OCI-LY7 (cell line): ENCODE measurements around the gene APCDD1. TPM values are rescaled to one million over a fixed set of nuclear protein-coding genes. Genes with fewer than 3 reads are reported as not detected.

Experiments used
- BruUV-seq: library from RNA; stranded (reverse); fragments of 400-500 nt; replicated peaks from 2 replicates; lab custom pipeline; 2021; lab: Mats Ljungman, UMichigan
- CTCF ChIA-PET: fragments of 300-600 bp; sonication (Branson Sonifier 250); formaldehyde crosslinking; loops from one replicate; lab custom pipeline; 2022; ENCODE audit warnings: antibody characterized with exemption; ENCODE audit not compliant: unreplicated experiment; lab: Charles Lee
- POLR2A ChIA-PET: fragments of 300-600 bp; sonication (Branson Sonifier 250); formaldehyde crosslinking; loops from one replicate; lab custom pipeline; 2022; ENCODE audit warnings: antibody characterized with exemption; lab: Charles Lee
- DNase-seq: peaks from one replicate; pipeline ENCODE4 v3.0.0-alpha.2; 2015; ENCODE audit warnings: low spot score
- H2AFZ ChIP-seq: fragments of 200-600 bp; sonication (generic), shearing (Covaris generic); 2 replicates; pipeline ENCODE4 v1.6.1; 2014; ENCODE audit warnings: mild to moderate bottlenecking, antibody characterized with exemption, low read length, moderate library complexity
- H3K27ac ChIP-seq: fragments of 200-600 bp; sonication (generic); 2 replicates; pipeline ENCODE4 v1.5.1; 2014; ENCODE audit warnings: mixed run types, low read depth, mild to moderate bottlenecking, moderate library complexity, low read length, inconsistent platforms; ENCODE audit not compliant: poor library complexity, severe bottlenecking
- H3K36me3 ChIP-seq: fragments of 200-600 bp; sonication (generic); 2 replicates; pipeline ENCODE4 v1.6.1; 2014; ENCODE audit warnings: mild to moderate bottlenecking, antibody characterized with exemption, low read length, moderate library complexity, mixed read lengths; ENCODE audit not compliant: insufficient read depth
- H3K4me1 ChIP-seq: fragments of 200-600 bp; sonication (generic); 2 replicates; pipeline ENCODE4 v1.5.1; 2014; ENCODE audit warnings: mild to moderate bottlenecking, low read length; ENCODE audit not compliant: insufficient read depth, poor library complexity, severe bottlenecking
- H3K4me2 ChIP-seq: fragments of 200-600 bp; sonication (generic); 2 replicates; pipeline ENCODE4 v1.6.1; 2014; ENCODE audit warnings: mild to moderate bottlenecking, low read length
- H3K4me3 ChIP-seq: fragments of 200-600 bp; sonication (generic); 2 replicates; pipeline ENCODE4 v1.5.1; 2014; ENCODE audit warnings: mild to moderate bottlenecking, low read depth, low read length; ENCODE audit not compliant: poor library complexity, severe bottlenecking
- H3K79me2 ChIP-seq: fragments of 200-600 bp; sonication (generic); 2 replicates; pipeline ENCODE4 v1.6.1; 2016; ENCODE audit warnings: low read depth, mild to moderate bottlenecking, low read length, moderate library complexity, mixed read lengths; ENCODE audit not compliant: insufficient read depth
- H3K9me2 ChIP-seq: fragments of 200-600 bp; sonication (generic); 2 replicates; pipeline ENCODE4 v1.6.1; 2016; ENCODE audit warnings: mild to moderate bottlenecking, low read length, mixed read lengths; ENCODE audit not compliant: insufficient read depth
- H3K9me3 ChIP-seq: fragments of 200-600 bp; sonication (generic); 2 replicates; pipeline ENCODE4 v1.6.1; 2014; ENCODE audit warnings: mild to moderate bottlenecking, mixed run types, low read length, mixed read lengths
- H4K20me1 ChIP-seq: fragments of 200-600 bp; sonication (generic); 2 replicates; pipeline ENCODE4 v1.6.1; 2014; ENCODE audit warnings: mild to moderate bottlenecking, antibody characterized with exemption, low read length, moderate library complexity, mixed read lengths; ENCODE audit not compliant: insufficient read depth
- EZH2phosphoT487 ChIP-seq: fragments of 200-600 bp; sonication (generic); IDR thresholded peaks from 2 replicates; pipeline ENCODE4 v1.6.1; 2018; ENCODE audit warnings: low read depth, borderline replicate concordance, mild to moderate bottlenecking, mixed run types, antibody characterized with exemption, low read length, moderate library complexity, mixed read lengths
- intact Hi-C: fragments of 100-400 bp; cut with micrococcal nuclease; formaldehyde crosslinking; loops from one replicate; pipeline ENCODE4 v1.10.0; 2022; ENCODE audit not compliant: unreplicated experiment
- total RNA-seq, 2 experiments: library from RNA; depleted of rRNA in 1 of 2; stranded (reverse); fragments of >200 nt in 1 of 2; shearing (Covaris generic) in 1 of 2; gene quantifications; 2 replicates each; pipeline ENCODE4 v1.2.3, GENCODE V29; 2014 to 2022
- TF ChIP-seq, protein P1 (sequence below): fragments of 200-600 bp; sonication (generic); conservative IDR thresholded peaks from 2 replicates; pipeline ENCODE4 v1.5.1; 2014; ENCODE audit warnings: mild to moderate bottlenecking, antibody characterized with exemption, low read length, moderate library complexity, mixed read lengths

APCDD1 gene
- total RNA-seq, 2 experiments from 2014 or later, result not detected

DNA sequence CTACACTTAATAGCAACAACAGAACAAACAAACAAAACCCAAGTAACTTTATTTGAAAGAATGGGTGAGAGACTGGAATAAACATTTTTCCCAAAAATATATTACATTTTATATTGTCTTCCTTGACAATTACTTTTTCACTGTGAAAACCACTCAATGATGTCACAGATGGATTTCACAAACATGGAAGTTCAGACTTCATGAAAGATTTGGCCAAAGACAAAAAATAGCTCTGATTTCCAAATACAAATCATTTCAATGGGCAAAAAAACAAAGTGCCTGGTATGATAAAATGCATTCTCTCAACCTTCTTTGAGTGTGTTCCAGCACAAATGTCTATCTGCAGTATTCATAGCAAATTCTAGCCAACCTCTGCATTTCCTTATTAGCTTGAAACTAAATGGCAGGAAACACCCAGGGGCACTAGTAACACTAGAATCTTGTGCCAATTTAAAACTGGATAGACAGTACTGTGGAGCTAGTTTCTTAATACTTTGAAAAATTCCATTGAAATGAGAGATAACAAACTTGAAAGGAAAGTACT, 42.8 kb downstream of the APCDD1 start:
- H2AFZ ChIP-seq, result no peak overlapping the region
- intact Hi-C loops, result no loop called here
- CTCF ChIA-PET, result interaction anchor here (0.6 kb wide), 1 partner anchor 46 kb away, joined by 3 read pairs; no protein-coding TSS in a partner anchor
- BruUV-seq, result no TSS peak
- H3K36me3 ChIP-seq, result no peaks in the 10 kb centered on the region
- no peaks in the 10 kb centered on the region for H3K4me1 ChIP-seq
- no peaks in the 10 kb centered on the region for H3K9me2 ChIP-seq
- no peak overlapping the region for H3K27ac ChIP-seq
- no peaks in the 10 kb centered on the region for H4K20me1 ChIP-seq
- H3K4me3 ChIP-seq, result no peak overlapping the region
- POLR2A ChIA-PET, result interaction anchor here (1.1 kb wide), 1 partner anchor 63 kb away, joined by 3 read pairs; no protein-coding TSS in a partner anchor
- no peak overlapping the region for H3K4me2 ChIP-seq
- H3K79me2 ChIP-seq, result no peaks in the 10 kb centered on the region
- TF ChIP-seq, protein P1, sequence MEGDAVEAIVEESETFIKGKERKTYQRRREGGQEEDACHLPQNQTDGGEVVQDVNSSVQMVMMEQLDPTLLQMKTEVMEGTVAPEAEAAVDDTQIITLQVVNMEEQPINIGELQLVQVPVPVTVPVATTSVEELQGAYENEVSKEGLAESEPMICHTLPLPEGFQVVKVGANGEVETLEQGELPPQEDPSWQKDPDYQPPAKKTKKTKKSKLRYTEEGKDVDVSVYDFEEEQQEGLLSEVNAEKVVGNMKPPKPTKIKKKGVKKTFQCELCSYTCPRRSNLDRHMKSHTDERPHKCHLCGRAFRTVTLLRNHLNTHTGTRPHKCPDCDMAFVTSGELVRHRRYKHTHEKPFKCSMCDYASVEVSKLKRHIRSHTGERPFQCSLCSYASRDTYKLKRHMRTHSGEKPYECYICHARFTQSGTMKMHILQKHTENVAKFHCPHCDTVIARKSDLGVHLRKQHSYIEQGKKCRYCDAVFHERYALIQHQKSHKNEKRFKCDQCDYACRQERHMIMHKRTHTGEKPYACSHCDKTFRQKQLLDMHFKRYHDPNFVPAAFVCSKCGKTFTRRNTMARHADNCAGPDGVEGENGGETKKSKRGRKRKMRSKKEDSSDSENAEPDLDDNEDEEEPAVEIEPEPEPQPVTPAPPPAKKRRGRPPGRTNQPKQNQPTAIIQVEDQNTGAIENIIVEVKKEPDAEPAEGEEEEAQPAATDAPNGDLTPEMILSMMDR, result no peak
- no peak for TF ChIP-seq EZH2phosphoT487
- H3K9me3 ChIP-seq, result no peaks in the 10 kb centered on the region
- DNase-seq, result no peak

DNA sequence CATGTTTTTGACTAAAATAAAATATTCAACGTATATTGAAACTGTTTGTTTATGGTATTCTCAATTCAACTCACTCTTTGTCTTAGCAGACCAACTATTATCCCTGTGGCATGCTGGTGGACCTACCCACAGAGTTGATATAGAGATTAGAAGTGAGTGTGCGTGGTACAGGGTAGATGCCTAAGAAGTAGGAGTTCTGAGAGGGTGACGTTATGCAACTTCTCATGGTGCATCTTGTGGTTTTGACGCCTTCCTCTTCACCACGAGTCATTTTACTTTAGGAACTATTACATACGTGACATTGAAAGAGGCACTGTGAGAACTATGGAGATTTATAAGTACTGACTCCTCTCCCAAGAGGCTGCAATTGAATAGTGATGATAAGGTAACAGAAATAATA, 44.8 kb downstream of the APCDD1 start:
- Histone ChIP-seq H3K4me2 (no peak overlapping the region), H3K36me3 (no peaks in the 10 kb centered on the region), H3K9me2 (no peaks in the 10 kb centered on the region), H3K79me2 (no peaks in the 10 kb centered on the region), H3K9me3 (no peaks in the 10 kb centered on the region), H3K27ac (no peak overlapping the region), H4K20me1 (no peaks in the 10 kb centered on the region), H2AFZ (no peak overlapping the region), H3K4me3 (no peak overlapping the region), H3K4me1 (no peaks in the 10 kb centered on the region)
- ChIA-PET POLR2A (no interaction called here), CTCF (no interaction called here)
- DNase-seq, result no peak
- TF ChIP-seq EZH2phosphoT487, result no peak
- TF ChIP-seq, protein P1, result no peak
- BruUV-seq, result no TSS peak
- intact Hi-C loops, result no loop called here

DNA sequence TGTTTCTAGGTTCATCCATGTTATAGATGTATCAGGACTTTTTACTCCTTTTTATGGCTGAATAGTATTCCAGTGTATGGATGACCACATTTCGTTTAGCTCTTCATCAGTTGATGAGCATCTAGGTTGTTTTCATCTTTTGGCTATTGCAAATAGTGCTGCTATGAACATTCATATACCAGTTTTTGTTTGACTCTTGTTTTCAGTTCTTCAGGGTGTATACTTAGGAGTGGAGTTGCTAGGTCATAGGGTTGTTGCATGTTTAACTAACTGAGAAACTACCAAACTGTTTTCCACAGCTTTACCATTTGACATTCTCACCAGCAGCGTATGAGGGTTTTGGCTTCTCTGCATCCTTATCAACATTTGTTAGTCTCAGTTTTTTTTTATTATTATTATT, 45.6 kb downstream of the APCDD1 start:
- Histone ChIP-seq H3K9me3 (0 out of 2 replicates have a peak, but pooled peaks cover 5% of the 10 kb centered on the region), H3K9me2 (no peaks in the 10 kb centered on the region), H3K36me3 (no peaks in the 10 kb centered on the region), H4K20me1 (no peaks in the 10 kb centered on the region), H3K4me3 (no peak overlapping the region), H2AFZ (no peak overlapping the region), H3K27ac (no peak overlapping the region), H3K79me2 (no peaks in the 10 kb centered on the region), H3K4me1 (no peaks in the 10 kb centered on the region), H3K4me2 (no peak overlapping the region)
- ChIA-PET POLR2A (no interaction called here), CTCF (no interaction called here)
- DNase-seq, result no peak
- no TSS peak for BruUV-seq
- intact Hi-C loops, result no loop called here
- TF ChIP-seq EZH2phosphoT487, result no peak
- TF ChIP-seq, protein P1, result no peak
